ENCODE measurements around the gene ANGPTL1. TPM values are rescaled to one million over a fixed set of nuclear protein-coding genes. Genes with fewer than 3 reads are reported as not detected.

ANGPTL1 gene
- total and polyA plus RNA-seq, 12 donors, result 8.3 to 106 (median 67.6) TPM

GRCh38 chr1:178895928-178896327 is 25.1 kb upstream of the ANGPTL1 start:
- Histone ChIP-seq H3K36me3 (replicated peaks in 1 of 2) (no peaks in the 10 kb centered on the region), H3K27ac (no peak overlapping the region), H3K4me3 (no peak overlapping the region), H3K27me3 (no peaks in the 10 kb centered on the region), H3K9me3 (replicated peaks in 1 of 3) (no peaks in the 10 kb centered on the region), H3K4me1 (replicated peaks in 1 of 2) (no peaks in the 10 kb centered on the region)
- intact Hi-C loops (cut with DNase I), result no loop called here
- DNase-seq, result peak in 1 of 7 donors; percentile 5
- TF ChIP-seq CTCF (IDR thresholded peaks at IDR 0.05) (no peak), POLR2A (IDR thresholded peaks at IDR 0.05) (no peak)

- no peaks in the 10 kb centered on the region for H3K4me1 ChIP-seq (replicated peaks in 1 of 2)
- H3K27ac ChIP-seq, result no peak overlapping the region
- DNase-seq, result no peak
- no peaks in the 10 kb centered on the region for H3K9me3 ChIP-seq (replicated peaks in 1 of 3)
- H3K27me3 ChIP-seq, result no peaks in the 10 kb centered on the region
- H3K4me3 ChIP-seq, result no peak overlapping the region
- TF ChIP-seq CTCF (IDR thresholded peaks at IDR 0.05), result no peak
- no peak for TF ChIP-seq POLR2A (IDR thresholded peaks at IDR 0.05)
- WGBS, 4 donors, result 93 to 97% (median 96%) methylated on average over 2 of the region's 2 CpGs
- intact Hi-C loops (cut with DNase I), result no loop called here
- no peaks in the 10 kb centered on the region for H3K36me3 ChIP-seq (replicated peaks in 1 of 2)
Measured at GRCh38 chr1:178886551-178886950, 15.7 kb upstream of the ANGPTL1 start.

- Histone ChIP-seq H3K27me3 (no peaks in the 10 kb centered on the region), H3K4me1 (replicated peaks in 1 of 2) (no peaks in the 10 kb centered on the region), H3K36me3 (replicated peaks in 1 of 2) (no peaks in the 10 kb centered on the region), H3K9me3 (replicated peaks in 1 of 3) (no peaks in the 10 kb centered on the region), H3K4me3 (no peak overlapping the region), H3K27ac (no peak overlapping the region)
- intact Hi-C loops (cut with DNase I), result no loop called here
- TF ChIP-seq CTCF (IDR thresholded peaks at IDR 0.05) (no peak), POLR2A (IDR thresholded peaks at IDR 0.05) (no peak)
- DNase-seq, result no peak
- whole genome bisulfite sequencing, 4 donors, result 91 to 97% (median 95%) methylated on average over 4 of the region's 4 CpGs
Measured at GRCh38 chr1:178885869-178886268, 15.0 kb upstream of the ANGPTL1 start.

GRCh38 chr1:178881950-178882349 is 11.1 kb upstream of the ANGPTL1 start:
- Histone ChIP-seq H3K4me3 (no peak overlapping the region), H3K9me3 (replicated peaks in 1 of 3) (no peaks in the 10 kb centered on the region), H3K36me3 (replicated peaks in 1 of 2) (no peaks in the 10 kb centered on the region), H3K27ac (no peak overlapping the region), H3K4me1 (replicated peaks in 1 of 2) (no peaks in the 10 kb centered on the region), H3K27me3 (no peaks in the 10 kb centered on the region)
- WGBS, 4 donors, result 95 to 98% (median 95%) methylated on average over 3 of the region's 3 CpGs
- intact Hi-C loops (cut with DNase I), result no loop called here
- TF ChIP-seq POLR2A (IDR thresholded peaks at IDR 0.05) (no peak), CTCF (IDR thresholded peaks at IDR 0.05) (no peak)
- DNase-seq, result no peak
